GM18505 (cell line): ENCODE results near the gene RARRES2.
"Not testable (repeated sequence)": the region's sequence is repeated elsewhere in the genome, so short reads cannot be mapped to it uniquely, and the experiment has no call there.

Source experiments
- ATAC-seq: cut with Tn5 transposase; IDR thresholded peaks from one replicate; pipeline ENCODE4 v1.9.1; 2021; ENCODE audit not compliant: unreplicated experiment
- POLR2A ChIP-seq: IDR thresholded peaks from 4 replicates; pipeline ENCODE4 v1.6.1; 2011; ENCODE audit warnings: borderline replicate concordance; ENCODE audit not compliant: insufficient read depth, insufficient read length; ENCODE audit errors: extremely low read depth

RARRES2 gene

GRCh38 chr7:150341263-150342120, at the start of gene RARRES2:
RARRES2 (minus strand) TSS chr7:150341629; CDS start chr7:150340609, 1,020 bp downstream.
- ATAC-seq, result no peak
- TF ChIP-seq POLR2A, result no peak

- no peak for TF ChIP-seq POLR2A
- no peak for ATAC-seq
Measured at GRCh38 chr7:150390205-150390604, 48.8 kb upstream of the RARRES2 start.

DNA sequence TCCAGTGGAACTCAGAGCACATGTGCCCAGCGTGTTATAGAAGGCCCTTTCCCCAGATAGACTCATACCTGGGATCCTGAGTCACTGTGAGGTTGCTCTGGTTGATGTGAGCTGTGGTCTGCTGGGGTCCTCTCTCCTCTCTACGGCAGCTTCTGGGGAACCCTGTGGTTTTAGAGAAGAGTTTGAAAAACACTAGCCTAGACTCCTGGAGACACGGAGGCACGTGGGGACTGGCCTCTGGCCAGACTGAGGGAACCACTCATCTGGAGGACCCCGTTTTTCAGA, 48.0 kb upstream of the RARRES2 start:
- no peak for ATAC-seq

GRCh38 chr7:150388709-150389531, 47.5 kb upstream of the RARRES2 start:
- TF ChIP-seq POLR2A, result no peak

More for the DNA sequence above, 48.0 kb upstream of the RARRES2 start:
- TF ChIP-seq POLR2A, result no peak

GRCh38 chr7:150388306-150388705, 46.9 kb upstream of the RARRES2 start:
- no peak for TF ChIP-seq POLR2A
- ATAC-seq, result no peak

More at GRCh38 chr7:150388709-150389531, 47.5 kb upstream of the RARRES2 start:
- ATAC-seq, result no peak

- ATAC-seq, result not testable (repeated sequence)
Measured at GRCh38 chr7:150385884-150386283, 44.5 kb upstream of the RARRES2 start.

DNA sequence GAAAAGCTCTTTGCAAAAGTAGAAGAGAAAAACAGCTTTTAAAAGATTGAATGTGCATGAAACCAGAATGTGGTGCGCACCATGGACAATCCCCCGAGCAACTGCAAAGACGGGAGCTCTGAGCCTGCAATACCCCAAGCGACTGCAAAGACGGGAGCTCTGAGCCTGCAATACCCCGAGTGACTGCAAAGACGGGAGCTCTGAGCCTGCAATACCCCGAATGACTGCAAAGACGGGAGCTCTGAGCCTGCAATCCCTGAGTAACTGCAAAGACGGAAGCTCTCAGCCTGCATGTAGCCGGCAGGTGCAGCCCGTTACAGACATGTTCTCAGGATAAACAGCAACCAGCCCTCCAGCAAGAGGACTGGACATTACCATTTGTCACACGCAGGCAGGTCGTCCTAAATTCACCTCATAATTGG, 43.9 kb upstream of the RARRES2 start:
- no peak for ATAC-seq
- TF ChIP-seq POLR2A, result no peak

DNA sequence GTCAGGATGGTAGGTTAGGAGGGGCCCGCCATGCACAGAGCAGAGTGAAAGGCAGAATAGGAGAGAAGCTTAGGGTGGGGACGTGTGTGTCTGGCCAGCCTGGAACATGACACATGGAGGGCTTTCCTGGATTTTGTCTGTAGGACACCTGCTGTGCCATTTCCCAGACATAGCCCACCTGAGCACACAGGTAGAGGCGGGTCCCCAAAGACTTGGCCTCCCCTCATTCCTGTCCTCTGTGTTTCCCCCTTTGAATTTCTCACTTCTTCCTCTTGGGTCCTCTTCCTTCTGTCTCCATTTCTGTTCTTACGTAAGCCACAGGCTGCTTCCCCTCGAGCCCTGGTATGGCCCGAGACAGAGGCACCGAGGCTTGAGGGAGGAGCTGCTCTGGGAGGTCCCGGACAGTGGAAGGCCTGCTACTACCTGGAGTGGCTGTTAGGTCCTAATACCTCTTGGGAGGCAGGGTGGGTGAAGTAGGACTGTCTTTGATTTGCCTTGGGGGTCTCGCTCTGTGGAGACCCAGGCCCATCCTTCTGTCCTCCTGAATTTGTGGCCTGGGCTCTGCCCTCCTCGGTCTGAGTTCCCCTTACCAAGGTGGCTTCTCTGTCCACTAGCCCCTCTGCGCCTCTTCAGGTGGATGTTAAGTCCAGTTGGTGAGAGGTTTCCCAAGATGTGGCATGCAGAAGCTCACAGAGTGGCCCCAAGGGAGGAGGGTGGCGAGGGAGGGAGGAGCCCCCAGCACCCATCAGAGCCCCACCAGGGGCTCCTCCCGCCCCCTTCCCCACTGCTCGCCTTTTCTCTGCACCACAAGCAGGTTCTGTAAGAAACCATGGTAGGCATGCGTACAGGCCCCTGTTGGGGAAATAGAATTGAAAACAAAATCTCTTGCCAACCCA, 43.2 kb upstream of the RARRES2 start:
- ATAC-seq, result no peak
- no peak for TF ChIP-seq POLR2A

DNA sequence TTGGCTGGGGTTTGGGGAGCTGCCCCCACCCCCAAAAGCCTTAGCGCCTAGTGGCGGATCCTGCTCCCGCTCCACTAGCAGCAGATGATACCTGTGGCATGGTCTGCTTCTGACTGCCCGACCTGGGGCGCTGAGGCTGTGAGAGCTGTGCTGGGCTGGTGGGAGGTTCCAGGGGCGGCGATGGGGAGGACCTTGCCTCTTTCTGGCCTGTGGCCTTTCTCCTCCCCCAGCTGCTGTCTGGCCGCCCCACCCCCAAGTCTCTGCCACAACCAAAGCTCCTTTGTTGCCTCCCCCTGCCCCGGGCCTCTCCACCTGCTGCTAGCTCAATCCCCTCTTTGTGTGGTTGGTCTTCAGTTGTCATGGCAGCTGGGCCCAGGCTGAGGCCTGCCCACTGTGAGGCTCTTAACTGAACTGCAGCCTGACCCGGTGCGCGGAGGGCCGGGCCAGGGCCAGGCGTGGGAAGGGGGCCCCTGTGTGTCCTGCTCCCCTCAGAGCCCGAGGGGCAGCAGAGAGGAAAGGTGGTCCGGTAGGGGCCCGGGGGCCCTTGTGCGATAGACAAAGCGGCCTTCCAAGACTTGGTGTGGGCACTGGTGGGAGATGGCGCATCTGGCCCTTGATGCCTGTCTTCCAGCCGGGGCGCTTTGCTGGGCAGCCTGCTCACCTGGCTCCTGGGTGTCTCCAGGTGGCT, 42.4 kb upstream of the RARRES2 start:
- no peak for TF ChIP-seq POLR2A
- ATAC-seq, result no peak

DNA sequence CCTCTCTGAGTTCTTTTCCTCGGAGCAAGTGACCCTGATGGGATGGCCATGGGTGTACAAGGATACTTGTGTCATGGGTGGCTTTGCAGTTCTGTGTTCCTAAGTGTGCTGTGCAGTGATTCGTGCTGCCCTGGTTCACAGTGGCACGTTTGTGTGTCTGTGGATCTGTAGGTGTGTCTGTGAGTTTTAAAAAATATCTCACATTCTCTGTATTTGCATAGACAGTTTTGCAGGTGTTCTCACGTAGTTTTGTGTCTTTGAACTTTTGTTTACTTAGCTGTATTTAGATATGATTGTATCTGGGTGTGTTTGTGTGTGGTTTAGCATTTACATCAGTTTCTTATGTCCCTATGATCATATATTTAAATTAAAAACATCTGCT, 41.4 kb upstream of the RARRES2 start:
- TF ChIP-seq POLR2A, result peak; percentile 30
- ATAC-seq, result no peak

- no peak for ATAC-seq
- TF ChIP-seq POLR2A, result no peak
Measured at GRCh38 chr7:150382123-150382843, 40.9 kb upstream of the RARRES2 start.

GRCh38 chr7:150381785-150382122, 40.3 kb upstream of the RARRES2 start:
- no peak for ATAC-seq
- TF ChIP-seq POLR2A, result no peak
